ENCODE results near the gene SMIM5. TPM values are rescaled to one million over a fixed set of nuclear protein-coding genes. Genes with fewer than 3 reads are reported as not detected.

The SMIM5 gene
- total RNA-seq, 8 experiments from 2014 or later = 0.16 to 3.9 (median 0.88) TPM

DNA sequence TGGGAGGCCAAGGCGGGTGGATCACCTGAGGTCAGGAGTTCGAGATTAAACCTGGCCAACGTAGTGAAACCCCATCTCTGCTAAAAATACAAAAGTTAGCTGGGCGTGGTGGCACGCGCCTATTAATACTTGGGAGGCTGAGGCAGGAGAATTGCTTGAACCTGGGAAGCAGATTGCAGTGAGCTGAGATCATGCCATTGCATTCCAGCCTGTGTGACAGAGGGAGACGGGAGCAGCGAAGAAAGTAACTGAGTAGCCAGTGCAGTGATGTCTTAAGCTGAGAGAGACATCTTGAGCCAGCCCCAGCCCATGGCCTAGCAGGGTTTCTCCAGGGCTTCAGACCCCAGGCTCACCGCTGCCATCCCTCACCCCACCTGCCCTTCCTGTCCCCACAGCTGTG lies 9.8 kb upstream of the SMIM5 start:
- WGBS, 10 experiments = 65 to 95% (median 80%) methylated on average over 2 to 7 of the region's 9 CpGs; no CpG with 5 or more reads in 5 of the 10 experiments
- Histone ChIP-seq H3K27ac (no peak overlapping the region), H3K4me3 (no peak overlapping the region), H3K4me1 (replicated peaks in 1 of 2) (peaks cover 11 to 15% of the 10 kb centered on the region in 2 donors)
- no peak for ATAC-seq (replicated peaks in 6 of 8)
- in situ Hi-C loops (cut with MboI; ENCODE audit: low pct_unique_long_range_greater_than_20kb in 2 of 9, low sequenced_read_pairs in 9 of 9, unreplicated experiment in 9 of 9) = no loop called here

DNA sequence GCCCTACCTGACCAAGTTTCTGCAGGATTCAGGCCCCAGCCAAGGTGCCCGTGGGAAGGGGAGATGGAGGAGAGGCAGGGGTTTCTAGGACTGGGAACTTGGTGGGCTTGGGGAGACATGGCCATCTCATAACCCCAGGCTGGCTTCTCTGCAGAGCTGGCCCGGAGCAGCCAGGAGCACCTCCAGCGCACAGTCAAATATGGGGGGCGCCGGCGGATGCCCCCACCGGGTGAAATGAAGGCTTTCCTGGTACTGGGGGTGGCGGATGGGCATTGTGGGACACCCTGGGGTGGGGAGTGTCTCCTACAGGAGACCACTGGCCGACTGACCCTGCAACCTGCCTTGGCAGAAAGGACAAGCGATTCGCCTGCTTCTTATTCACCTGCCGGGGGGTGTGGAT lies 9.2 kb upstream of the SMIM5 start:
- H3K4me3 ChIP-seq = no peak overlapping the region
- in situ Hi-C loops (cut with MboI; ENCODE audit: low pct_unique_long_range_greater_than_20kb in 2 of 9, low sequenced_read_pairs in 9 of 9, unreplicated experiment in 9 of 9) = no loop called here
- WGBS, 10 experiments = 67% methylated on average over 7 of the region's 12 CpGs; no CpG with 5 or more reads in 9 of the 10 experiments
- peaks cover 11 to 15% of the 10 kb centered on the region in 2 donors for H3K4me1 ChIP-seq (replicated peaks in 1 of 2)
- H3K27ac ChIP-seq = no peak overlapping the region
- no peak for ATAC-seq (replicated peaks in 6 of 8)

DNA sequence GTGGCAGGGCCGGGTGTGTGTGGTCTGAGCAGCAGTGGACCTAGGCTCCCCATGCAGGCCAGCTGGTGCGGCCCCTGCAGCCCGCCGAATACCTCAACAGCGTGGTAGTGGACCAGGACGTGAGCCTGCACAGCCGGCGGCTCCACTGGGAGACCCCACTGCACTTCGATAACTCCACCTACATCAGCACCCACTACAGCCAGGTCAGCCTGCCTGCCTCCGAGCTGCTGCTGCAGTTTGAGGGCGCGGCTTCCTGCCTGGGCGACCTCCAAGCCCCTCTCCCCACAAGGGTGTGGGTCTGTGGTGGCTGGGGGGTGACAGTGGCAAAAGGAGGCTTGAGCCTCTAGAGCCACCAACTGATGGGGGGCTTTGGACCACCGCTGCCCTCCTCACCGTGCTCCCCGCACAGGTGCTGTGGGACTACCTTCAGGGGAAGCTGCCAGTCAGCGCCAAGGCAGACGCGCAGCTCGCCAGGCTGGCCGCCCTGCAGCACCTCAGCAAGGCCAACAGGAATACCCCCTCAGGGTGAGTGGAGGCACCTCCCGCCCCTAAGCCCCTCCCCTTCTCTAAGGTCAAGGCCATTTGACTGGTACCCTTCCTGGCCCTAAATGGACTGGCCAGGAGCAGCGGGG lies 8.4 kb upstream of the SMIM5 start:
- H3K4me3 ChIP-seq = no peak overlapping the region
- ATAC-seq (replicated peaks in 6 of 8) = no peak
- no peak overlapping the region for H3K27ac ChIP-seq

DNA sequence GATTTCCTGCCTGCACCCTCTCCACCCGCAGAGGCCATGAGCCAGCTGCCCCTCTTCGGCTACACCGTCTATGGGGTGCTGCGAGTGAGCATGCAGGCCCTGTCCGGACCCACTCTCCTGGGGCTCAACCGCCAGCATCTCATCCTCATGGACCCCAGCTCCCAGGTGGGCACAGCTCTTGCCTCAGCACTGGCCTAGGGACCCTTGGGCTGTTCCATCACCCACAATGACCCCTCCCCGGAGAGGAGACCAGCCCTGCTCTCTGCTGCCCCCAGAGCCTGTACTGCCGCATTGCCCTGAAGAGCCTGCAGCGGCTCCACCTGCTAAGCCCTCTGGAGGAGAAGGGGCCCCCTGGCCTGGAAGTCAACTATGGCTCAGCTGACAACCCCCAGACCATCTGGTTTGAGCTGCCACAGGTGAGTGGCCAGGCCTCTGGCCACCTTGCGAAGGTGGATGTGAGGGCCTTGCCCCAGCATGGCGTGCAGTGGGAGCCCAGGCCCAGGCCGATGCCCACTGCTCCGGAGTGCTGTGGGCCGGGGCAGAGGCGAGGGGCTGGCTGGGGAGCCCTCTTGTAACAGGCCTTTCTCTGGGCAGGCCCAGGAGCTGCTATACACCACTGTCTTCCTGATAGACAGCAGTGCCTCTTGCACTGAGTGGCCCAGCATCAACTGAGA lies 7.3 kb upstream of the SMIM5 start:
- H3K4me1 ChIP-seq (replicated peaks in 1 of 2) = peaks cover 11 to 15% of the 10 kb centered on the region in 2 donors
- 0 to 40% methylated on average over 1 of the region's 15 CpGs; no CpG with 5 or more reads in 8 of the 10 experiments for WGBS, 10 experiments
- peak; percentile 26 to 83 (median 53) for ATAC-seq (replicated peaks in 6 of 8)

More for the DNA sequence above, 8.4 kb upstream of the SMIM5 start:
- in situ Hi-C loops (cut with MboI; ENCODE audit: low pct_unique_long_range_greater_than_20kb in 2 of 9, low sequenced_read_pairs in 9 of 9, unreplicated experiment in 9 of 9) = no loop called here
- H3K4me1 ChIP-seq (replicated peaks in 1 of 2) = peaks cover 11 to 15% of the 10 kb centered on the region in 2 donors
- WGBS, 10 experiments = 71 to 90% (median 74%) methylated on average over 1 to 3 of the region's 23 CpGs; no CpG with 5 or more reads in 7 of the 10 experiments

DNA sequence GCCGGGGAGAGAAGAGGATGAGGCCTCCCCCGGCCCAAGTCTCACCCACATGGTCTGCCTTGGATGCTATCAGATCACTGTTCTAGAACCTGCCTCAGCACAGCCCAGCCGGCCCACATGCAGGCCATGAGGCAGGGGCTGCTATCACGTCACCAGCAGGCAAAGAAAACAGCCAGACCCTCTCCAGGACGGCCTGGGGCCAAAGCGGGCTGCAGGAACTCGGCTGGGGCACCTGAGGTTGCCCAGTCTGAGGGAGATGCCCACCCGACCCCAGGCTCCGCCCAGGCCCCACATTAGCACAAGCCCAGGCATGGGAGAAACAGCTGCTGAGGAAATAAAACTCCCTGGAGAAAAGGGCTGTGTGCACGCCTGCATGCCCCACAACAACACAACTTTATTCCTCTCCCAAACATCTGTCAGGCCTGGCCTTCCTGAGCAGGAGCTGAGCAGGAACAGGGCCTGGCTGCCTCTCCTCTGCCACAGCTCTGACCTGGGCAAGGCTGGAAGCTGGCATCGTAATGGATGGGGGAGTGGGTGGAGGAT lies 6.7 kb upstream of the SMIM5 start:
- Histone ChIP-seq H3K27ac (no peak overlapping the region), H3K4me3 (no peak overlapping the region), H3K4me1 (replicated peaks in 1 of 2) (peaks cover 11% of the 10 kb centered on the region in 2 donors)
- in situ Hi-C loops (cut with MboI; ENCODE audit: low pct_unique_long_range_greater_than_20kb in 2 of 9, low sequenced_read_pairs in 9 of 9, unreplicated experiment in 9 of 9) = no loop called here
- peak in 2 of 8 experiments; percentile 6 to 27 for ATAC-seq (replicated peaks in 6 of 8)
- WGBS, 10 experiments = 62 to 100% (median 80%) methylated on average over 1 to 2 of the region's 11 CpGs; no CpG with 5 or more reads in 6 of the 10 experiments

More for the DNA sequence above, 7.3 kb upstream of the SMIM5 start:
- H3K4me3 ChIP-seq = no peak overlapping the region
- H3K27ac ChIP-seq = no peak overlapping the region
- in situ Hi-C loops (cut with MboI; ENCODE audit: low pct_unique_long_range_greater_than_20kb in 2 of 9, low sequenced_read_pairs in 9 of 9, unreplicated experiment in 9 of 9) = no loop called here

DNA sequence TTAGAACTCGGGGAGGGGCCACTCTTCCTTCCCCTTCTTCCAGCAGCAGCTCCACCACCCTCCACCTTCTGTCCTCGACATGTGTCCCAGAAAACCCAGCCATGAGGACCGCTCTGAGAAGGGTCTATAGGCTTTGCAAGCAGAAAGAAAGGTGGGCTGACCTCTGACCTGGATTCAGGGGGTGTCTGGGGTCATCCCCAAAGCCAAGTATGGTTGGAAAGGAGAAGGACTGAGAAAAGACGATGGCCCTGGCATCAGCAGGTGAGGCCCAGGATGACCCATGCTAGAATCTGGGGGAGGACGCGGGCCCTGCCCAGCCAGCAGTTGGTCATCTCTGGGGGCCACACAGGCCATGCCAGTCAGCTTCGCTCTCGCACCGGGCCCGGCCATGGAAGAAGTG lies 6.1 kb upstream of the SMIM5 start:
- in situ Hi-C loops (cut with MboI; ENCODE audit: low pct_unique_long_range_greater_than_20kb in 2 of 9, low sequenced_read_pairs in 9 of 9, unreplicated experiment in 9 of 9) = no loop called here
- Histone ChIP-seq H3K4me1 (replicated peaks in 1 of 2) (peaks cover 6 to 8% of the 10 kb centered on the region in 2 donors), H3K4me3 (no peak overlapping the region), H3K27ac (no peak overlapping the region)
- 81 to 100% (median 90%) methylated on average over 3 to 6 of the region's 10 CpGs; no CpG with 5 or more reads in 6 of the 10 experiments for WGBS, 10 experiments
- no peak for ATAC-seq (replicated peaks in 6 of 8)

DNA sequence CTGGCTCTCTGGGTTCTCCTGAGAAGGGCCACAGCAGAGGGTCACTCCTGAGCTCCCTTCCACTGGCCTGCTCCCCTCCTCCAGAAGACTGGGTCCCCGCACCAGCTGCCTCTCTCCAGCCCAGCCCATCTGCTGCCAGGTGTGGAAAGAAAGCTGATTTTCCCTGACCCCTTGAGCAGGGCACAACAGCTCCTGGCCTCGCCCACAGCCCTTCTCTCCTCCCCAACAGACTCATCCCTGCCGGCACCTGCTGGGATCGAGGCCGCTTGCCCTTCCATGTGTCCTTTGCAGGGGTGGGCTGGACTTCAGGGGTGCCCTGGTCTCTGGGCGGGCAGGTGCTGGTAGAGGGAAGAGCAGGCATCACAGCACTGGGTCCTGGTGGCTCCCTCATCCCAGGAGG lies 4.8 kb upstream of the SMIM5 start:
- in situ Hi-C loops (cut with MboI; ENCODE audit: low pct_unique_long_range_greater_than_20kb in 2 of 9, low sequenced_read_pairs in 9 of 9, unreplicated experiment in 9 of 9) = no loop called here
- 80 to 100% methylated on average over 1 of the region's 6 CpGs; no CpG with 5 or more reads in 8 of the 10 experiments for WGBS, 10 experiments
- Histone ChIP-seq H3K4me1 (replicated peaks in 1 of 2) (peaks cover 5 to 7% of the 10 kb centered on the region in 2 donors), H3K27ac (no peak overlapping the region), H3K4me3 (no peak overlapping the region)
- ATAC-seq (replicated peaks in 6 of 8) = no peak

DNA sequence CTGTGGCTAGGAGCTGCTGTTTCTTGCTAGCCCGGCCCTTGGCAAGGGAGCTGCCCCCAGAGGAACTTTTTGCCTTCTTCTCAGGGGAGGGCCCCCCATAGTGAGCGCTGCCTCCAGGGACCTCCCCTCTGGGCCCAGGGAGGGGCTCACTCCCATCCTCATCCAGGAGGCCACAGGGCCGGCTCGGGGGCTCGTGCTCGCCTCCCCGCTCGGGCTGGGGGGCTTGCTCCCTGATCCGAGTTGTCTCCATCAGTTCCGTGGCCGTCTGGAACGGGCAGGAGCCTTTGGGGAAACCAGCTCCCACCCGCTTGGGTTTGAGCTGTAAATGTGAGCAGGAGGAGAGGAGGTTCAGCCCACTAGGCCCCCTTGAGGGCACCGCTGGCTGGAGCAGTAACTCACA lies 4.1 kb upstream of the SMIM5 start:
- no peak overlapping the region for H3K4me3 ChIP-seq
- WGBS, 10 experiments = 60 to 91% methylated on average over 2 to 9 of the region's 14 CpGs; no CpG with 5 or more reads in 8 of the 10 experiments
- in situ Hi-C loops (cut with MboI; ENCODE audit: low pct_unique_long_range_greater_than_20kb in 2 of 9, low sequenced_read_pairs in 9 of 9, unreplicated experiment in 9 of 9) = no loop called here
- H3K27ac ChIP-seq = no peak overlapping the region
- ATAC-seq (replicated peaks in 6 of 8) = no peak
- peaks cover 10 to 13% of the 10 kb centered on the region in 2 donors for H3K4me1 ChIP-seq (replicated peaks in 1 of 2)

DNA sequence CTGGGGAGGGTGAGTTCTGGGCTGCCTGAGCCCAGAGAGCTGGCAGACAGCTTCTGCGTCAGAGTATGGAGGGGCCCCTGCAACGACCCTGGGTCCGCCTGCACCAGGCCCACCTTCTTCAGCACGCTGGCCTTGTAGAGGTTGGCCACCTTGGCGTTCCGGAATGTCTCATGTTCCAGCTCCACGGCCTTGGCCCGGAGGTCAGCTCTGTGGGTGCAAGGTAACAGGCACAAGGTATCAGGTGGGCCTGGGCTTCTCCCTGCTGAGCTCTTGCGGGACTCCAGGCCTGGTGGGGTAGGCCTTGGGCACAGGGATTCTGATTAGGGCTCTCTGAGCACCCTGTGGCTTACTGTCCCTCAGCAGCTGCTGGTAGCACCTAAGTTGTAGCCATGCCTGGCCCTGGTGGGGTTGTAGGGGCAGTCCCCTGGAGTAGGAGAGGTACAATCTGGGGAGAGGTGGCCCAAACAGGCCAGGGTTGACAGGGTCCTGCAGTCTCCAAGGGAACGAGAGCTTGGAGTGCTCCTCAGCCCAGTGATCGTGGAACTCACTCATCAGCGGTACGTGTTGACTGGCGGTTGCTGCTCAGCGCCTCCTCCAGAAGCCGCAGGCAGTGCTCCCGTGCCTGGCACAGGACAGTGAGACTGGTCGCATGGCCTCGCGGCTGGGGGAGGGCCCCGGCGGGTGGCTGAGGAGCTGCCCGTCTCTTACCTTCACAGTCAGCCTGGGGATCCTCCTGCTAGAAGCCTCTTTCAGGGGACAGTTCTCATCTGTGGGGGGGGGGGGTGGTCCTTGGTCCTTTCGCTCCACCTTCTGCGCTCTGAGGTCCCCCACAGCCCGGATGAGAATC lies 2.9 kb upstream of the SMIM5 start:
- H3K4me1 ChIP-seq (replicated peaks in 1 of 2) = peaks cover 19% of the 10 kb centered on the region in 2 donors
- H3K4me3 ChIP-seq = no peak overlapping the region
- WGBS, 10 experiments = 60 to 100% (median 98%) methylated on average over 1 to 9 of the region's 26 CpGs; no CpG with 5 or more reads in 7 of the 10 experiments
- no peak for ATAC-seq (replicated peaks in 6 of 8)
- in situ Hi-C loops (cut with MboI; ENCODE audit: low pct_unique_long_range_greater_than_20kb in 2 of 9, low sequenced_read_pairs in 9 of 9, unreplicated experiment in 9 of 9) = no loop called here
- H3K27ac ChIP-seq = no peak overlapping the region

DNA sequence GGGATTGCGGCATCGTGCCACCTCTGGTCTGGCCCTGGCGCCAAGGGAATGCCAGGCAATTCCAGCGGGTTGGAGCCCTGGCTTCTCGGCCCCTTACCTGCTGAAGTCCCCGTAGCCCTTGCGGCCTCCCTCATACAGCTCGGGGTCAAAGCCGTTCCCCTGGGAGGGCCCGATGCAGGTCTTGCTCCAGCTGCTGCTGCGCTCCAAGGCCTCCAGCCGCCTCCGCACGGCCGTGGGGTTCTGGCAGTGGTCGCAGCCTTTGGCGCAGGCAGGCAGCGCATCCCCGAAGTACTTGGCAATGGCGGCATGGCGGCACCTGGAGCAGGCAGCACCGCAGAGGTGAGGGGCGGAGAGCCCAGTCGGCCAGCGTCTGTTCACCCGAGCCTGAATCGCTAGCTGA lies 1.9 kb upstream of the SMIM5 start:
- no peak for ATAC-seq (replicated peaks in 6 of 8)
- in situ Hi-C loops (cut with MboI; ENCODE audit: low pct_unique_long_range_greater_than_20kb in 2 of 9, low sequenced_read_pairs in 9 of 9, unreplicated experiment in 9 of 9) = no loop called here
- 100% methylated on average over 2 of the region's 27 CpGs; no CpG with 5 or more reads in 9 of the 10 experiments for WGBS, 10 experiments
- H3K4me1 ChIP-seq (replicated peaks in 1 of 2) = peaks cover 19% of the 10 kb centered on the region in 2 donors
- H3K4me3 ChIP-seq = no peak overlapping the region
- no peak overlapping the region for H3K27ac ChIP-seq

DNA sequence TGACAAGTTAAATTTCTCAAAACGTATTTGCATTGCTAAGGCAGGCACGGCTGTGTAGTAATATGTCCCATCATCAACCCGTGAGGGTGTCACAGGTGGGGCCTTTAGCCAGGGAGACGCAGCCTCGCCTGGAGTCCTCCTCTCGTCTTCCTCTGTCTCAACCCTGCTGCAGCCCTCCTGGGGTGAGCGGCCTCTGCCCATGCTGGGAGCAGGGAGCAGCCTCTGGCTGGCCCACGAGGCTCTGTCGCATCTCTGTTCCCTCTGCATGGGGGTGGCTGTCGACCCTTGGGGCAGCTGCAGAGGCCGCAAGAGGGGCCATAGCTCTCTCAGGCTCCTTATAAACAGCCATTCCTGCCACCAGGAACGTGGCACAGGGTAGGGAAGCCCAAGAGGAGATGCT lies 806 bp upstream of the SMIM5 start:
- H3K27ac ChIP-seq = no peak overlapping the region
- in situ Hi-C loops (cut with MboI; ENCODE audit: low pct_unique_long_range_greater_than_20kb in 2 of 9, low sequenced_read_pairs in 9 of 9, unreplicated experiment in 9 of 9) = no loop called here
- peaks cover 19% of the 10 kb centered on the region in 2 donors for H3K4me1 ChIP-seq (replicated peaks in 1 of 2)

DNA sequence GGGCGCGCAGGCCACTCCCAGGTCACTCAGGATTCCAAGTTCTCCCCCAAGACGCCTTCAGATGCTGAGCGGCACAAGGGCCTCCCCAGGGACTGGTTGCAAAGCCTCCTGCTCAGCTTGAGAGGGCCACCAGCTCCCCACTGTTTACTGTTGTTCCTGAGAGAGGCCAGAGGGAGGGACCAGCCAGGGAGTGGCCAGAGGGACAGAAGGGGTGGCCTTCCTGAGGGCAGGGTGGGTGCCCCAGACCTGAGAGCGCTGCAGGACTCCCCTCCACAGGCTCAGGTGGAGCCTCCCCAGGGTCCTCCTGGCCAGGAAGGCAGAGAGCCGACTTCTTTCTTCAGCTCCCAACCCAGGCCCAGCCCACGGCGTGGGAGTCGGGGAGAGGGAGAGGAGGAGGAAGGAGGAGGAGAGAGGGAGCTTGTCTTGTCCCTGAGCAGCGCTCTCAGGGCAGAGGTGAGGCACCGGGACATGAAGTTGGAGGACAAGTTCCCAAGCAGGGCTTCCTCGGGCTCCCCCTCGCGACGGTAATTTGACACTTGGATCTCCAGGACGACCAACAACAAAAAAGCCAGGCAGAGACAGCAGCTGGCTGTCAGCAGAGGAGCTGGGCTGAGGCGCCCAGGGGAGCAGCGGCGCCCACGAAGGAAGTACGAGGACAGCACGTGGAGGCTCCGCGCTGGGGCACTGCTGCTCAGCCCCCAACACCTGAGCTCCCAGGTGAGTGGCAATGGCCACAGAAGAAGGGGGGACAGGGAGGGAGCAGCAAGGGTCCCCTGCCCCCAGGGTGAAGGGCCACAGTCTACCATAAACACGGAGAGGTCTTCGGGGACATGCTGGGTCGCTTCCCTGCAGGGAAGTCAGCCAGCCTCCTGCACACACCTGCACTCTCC lies 497 bp downstream of the SMIM5 start:
- peaks cover 19% of the 10 kb centered on the region in 2 donors for H3K4me1 ChIP-seq (replicated peaks in 1 of 2)
- no peak overlapping the region for H3K27ac ChIP-seq
- peak; percentile 62 to 93 (median 72) for ATAC-seq (replicated peaks in 6 of 8)
- WGBS, 10 experiments = 18 to 75% methylated on average over 2 to 7 of the region's 27 CpGs; no CpG with 5 or more reads in 8 of the 10 experiments
- in situ Hi-C loops (cut with MboI; ENCODE audit: low pct_unique_long_range_greater_than_20kb in 2 of 9, low sequenced_read_pairs in 9 of 9, unreplicated experiment in 9 of 9) = no loop called here
- no peak overlapping the region for H3K4me3 ChIP-seq

More for the DNA sequence above, 806 bp upstream of the SMIM5 start:
- ATAC-seq (replicated peaks in 6 of 8) = no peak
- WGBS, 10 experiments = 0 to 87% (median 56%) methylated on average over 1 to 9 of the region's 12 CpGs; no CpG with 5 or more reads in 5 of the 10 experiments
- H3K4me3 ChIP-seq = no peak overlapping the region

All from motor neuron (in vitro differentiated cells).